Cardiac fibroblast (primary cell): ENCODE results near the gene RHOXF2B.
"Not testable (repeated sequence)": the region's sequence is repeated elsewhere in the genome, so short reads cannot be mapped to it uniquely, and the experiment has no call there.

ENCODE experiments used
- DNase-seq, 2 donors: peaks; one replicate each; pipeline versions ENCODE4 v3.0.0 to v3.0.0-alpha.2; 2010; ENCODE audit warnings: low read depth in 2 of 2
- H3K4me3 ChIP-seq, 2 donors: replicated peaks in 1 of 2; 1 replicate in 1 of 2; 2 replicates in 1 of 2; pipeline ENCODE4 v1.5.1; 2011; ENCODE audit warnings: low read depth in 2 of 2, low read length in 2 of 2, mild to moderate bottlenecking in 2 of 2, moderate library complexity in 1 of 2
- TF ChIP-seq, protein P1 (sequence below): IDR thresholded peaks from one replicate; pipeline ENCODE4 v1.5.1; 2011; ENCODE audit warnings: low read depth, mild to moderate bottlenecking, low read length, inconsistent platforms

The RHOXF2B gene

DNA sequence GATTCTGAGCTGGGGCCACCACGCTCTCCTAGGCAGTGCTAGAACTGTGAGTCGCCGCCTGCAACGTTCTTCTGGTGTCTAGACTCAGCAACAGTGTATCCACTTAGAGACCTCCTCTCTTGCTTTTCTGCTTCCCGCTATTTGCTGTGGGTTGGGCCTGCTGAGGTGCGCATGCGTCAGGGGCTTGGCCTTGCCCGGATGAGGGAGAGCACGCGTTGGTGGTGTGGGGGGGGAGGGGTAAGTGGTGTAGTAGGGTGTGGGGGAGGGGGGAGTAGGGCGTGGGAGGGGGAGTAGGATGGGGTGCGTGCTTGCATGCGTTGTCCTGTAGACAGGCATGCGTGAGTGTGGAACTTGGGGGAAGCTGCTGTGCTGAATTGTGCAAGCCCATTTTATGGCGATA, at the start of gene RHOXF2B:
Gene RHOXF2B (minus strand): TSS at position 101 of the 400 bp plus-strand sequence. CDS start 138 bp downstream, outside the sequence.
- H3K4me3 ChIP-seq, DNase-seq: not testable (repeated sequence)

DNA sequence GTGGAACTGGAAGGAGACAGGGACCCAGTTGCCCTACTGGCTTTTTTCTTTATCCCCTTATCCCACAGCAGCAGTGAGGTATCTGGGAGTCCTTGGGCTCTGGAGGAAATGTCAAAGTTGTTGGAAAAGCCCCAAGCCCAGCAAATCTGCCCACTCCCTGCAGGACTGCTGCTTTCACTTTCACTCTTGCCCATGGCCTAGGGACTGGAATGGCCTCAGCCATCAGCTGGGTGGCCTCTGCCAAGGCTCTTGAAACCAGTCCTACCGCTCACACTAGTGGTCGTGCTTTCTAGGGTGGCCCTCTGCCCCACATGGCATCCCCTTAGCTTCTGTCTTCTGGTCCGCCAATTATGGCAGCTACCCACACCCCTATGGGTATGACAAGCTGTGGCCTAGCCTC, 48.0 kb upstream of the RHOXF2B start:
- no peak overlapping the region for H3K4me3 ChIP-seq
- DNase-seq, result peak in 1 of 2 donors; percentile 2
- TF ChIP-seq, protein P1, sequence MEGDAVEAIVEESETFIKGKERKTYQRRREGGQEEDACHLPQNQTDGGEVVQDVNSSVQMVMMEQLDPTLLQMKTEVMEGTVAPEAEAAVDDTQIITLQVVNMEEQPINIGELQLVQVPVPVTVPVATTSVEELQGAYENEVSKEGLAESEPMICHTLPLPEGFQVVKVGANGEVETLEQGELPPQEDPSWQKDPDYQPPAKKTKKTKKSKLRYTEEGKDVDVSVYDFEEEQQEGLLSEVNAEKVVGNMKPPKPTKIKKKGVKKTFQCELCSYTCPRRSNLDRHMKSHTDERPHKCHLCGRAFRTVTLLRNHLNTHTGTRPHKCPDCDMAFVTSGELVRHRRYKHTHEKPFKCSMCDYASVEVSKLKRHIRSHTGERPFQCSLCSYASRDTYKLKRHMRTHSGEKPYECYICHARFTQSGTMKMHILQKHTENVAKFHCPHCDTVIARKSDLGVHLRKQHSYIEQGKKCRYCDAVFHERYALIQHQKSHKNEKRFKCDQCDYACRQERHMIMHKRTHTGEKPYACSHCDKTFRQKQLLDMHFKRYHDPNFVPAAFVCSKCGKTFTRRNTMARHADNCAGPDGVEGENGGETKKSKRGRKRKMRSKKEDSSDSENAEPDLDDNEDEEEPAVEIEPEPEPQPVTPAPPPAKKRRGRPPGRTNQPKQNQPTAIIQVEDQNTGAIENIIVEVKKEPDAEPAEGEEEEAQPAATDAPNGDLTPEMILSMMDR, result no peak

DNA sequence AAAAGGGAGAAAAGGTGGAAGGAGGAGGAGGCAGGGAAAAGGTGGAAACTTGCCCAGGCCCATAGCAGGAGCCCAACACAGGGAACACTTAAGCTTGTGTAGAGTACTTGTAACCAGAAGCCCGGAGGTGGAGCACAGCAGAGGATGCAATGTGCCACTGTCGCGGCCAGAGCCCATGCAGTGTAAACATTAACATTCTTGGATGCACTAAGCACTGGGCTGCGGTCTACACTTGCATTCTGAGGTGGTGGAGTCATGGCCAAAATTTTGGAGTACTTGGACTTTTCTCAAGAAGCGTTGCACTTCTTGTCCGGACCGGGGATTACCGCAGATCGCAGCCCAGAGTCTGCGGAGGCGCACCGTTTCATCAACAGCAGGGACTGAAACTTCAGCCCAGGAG, 42.7 kb upstream of the RHOXF2B start:
- no peak for DNase-seq
- TF ChIP-seq, protein P1, result no peak
- no peak overlapping the region for H3K4me3 ChIP-seq

DNA sequence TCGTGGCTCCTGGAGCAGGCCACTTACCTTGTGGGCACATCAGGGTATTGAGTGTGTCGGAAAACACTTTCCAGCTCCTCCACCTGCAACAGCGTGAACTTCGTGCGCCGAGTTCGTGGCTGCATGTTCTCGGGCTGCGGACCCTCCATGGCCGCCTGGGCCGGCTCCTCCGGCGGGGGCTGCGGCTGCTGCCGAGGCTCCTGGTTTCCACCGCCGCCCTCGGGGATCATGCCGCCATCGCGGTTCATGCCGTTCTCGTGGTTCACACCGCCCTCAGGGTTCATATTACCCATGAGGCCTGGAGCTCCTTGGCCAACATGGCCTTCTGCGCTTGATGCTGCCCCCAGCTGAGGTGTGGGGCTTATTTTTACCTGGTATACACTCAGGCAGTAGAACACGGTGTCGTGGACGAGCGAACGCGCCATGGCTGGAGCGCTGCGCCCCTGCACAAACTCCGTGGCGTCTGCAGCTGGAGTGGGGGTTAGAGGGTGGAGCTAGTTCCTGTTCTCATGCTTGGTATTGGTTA, 38.0 kb upstream of the RHOXF2B start, which contains the start of gene RHOXF1:
Gene RHOXF1 (minus strand): TSS at position 476 of the 526 bp plus-strand sequence. CDS start 51 bp downstream, at position 425.
- TF ChIP-seq, protein P1, result no peak
- no peak within 1 kb of the TSS for H3K4me3 ChIP-seq
- no peak for DNase-seq

DNA sequence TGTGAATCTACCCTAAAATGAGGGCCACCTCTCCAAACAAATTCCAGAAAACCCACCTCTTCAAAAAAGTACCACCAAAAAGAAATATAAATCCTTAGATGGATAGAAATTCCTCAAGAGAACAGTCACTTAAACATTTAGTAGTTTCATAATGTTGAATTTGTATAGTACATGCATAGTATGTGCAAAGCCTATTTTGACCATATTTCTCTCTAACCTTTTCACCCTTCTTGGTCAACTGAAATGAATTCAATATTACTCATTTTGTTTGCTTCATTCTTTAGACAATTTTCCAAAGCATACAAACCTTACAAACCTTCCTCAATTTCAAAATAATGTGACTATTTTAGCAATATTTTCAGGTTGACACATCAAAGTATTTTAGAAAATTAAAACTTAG, 34.1 kb upstream of the RHOXF2B start:
- peak in 1 of 2 donors; percentile 60 for DNase-seq
- TF ChIP-seq, protein P1, result no peak
- H3K4me3 ChIP-seq, result no peak overlapping the region

DNA sequence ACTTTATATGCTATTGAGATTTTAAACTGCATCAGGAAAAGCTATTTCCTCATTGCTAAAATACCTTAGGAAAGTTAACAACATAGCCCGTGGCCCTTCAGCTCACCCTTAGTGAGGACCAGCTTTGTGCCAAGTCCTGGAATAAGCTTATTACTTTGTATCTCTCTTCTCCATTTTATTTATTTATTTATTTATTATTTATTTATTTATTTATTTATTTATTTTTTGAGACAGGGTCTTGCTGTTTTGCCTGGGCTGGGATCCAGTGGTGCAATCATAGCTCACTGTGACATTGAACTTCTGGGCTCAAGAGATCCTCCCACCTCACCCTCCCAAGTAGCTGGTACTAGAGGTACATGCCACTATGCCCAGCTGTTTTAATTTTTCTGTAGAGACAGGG, 31.9 kb upstream of the RHOXF2B start:
- TF ChIP-seq, protein P1, result no peak
- H3K4me3 ChIP-seq, result no peak overlapping the region
- DNase-seq, result no peak

DNA sequence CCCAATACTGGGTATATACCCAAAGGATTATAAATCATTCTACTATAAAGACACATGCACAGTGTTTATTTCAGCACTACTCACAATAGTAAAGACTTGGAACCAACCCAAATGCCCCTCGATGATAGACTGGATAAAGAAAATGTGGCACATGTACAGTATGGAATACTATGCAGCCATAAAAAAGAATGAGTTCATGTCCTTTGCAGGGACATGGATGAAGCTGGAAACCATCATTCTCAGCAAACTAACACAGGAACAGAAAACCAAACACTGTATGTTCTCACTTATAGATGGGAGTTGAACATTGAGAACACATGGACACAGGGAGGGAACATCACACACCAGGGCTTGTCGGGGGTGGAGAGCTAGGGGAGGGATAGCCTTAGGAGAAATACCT, 27.2 kb upstream of the RHOXF2B start:
- not testable (repeated sequence) for DNase-seq, H3K4me3 ChIP-seq

DNA sequence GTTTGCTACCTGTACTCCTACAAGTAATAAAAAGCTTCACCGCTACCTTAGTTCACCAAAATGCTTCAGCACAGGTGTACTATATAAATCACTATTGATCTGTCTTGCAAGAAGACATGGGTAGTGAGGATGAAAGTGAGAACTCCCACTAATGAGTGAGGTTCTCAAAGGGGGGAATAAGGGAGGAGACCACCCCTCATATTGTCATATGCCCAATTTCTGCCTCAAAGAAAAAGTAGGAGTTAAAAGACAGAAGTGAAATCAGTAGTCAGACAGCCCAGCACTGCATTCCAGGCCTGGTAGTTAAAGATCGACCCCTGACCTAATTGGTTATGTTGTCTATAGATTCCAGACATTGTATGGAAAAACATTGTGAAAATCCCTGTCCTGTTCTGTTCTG, 23.6 kb upstream of the RHOXF2B start:
- DNase-seq, H3K4me3 ChIP-seq: not testable (repeated sequence)
